Adipocyte (in vitro differentiated cells): ENCODE measurements around the gene VWA2.

Experiments used
- DNase-seq: peaks from one replicate; pipeline ENCODE4 v3.0.0-alpha.2; 2015; ENCODE audit warnings: low read depth
- H3K27me3 ChIP-seq: replicated peaks from 2 replicates; pipeline ENCODE4 v1.7.0; 2013; ENCODE audit warnings: mild to moderate bottlenecking, low read length, moderate library complexity; ENCODE audit not compliant: control insufficient read depth, insufficient read depth
- H3K36me3 ChIP-seq: 2 replicates; pipeline ENCODE4 v1.7.0; 2013; ENCODE audit warnings: low read length, mild to moderate bottlenecking, moderate library complexity; ENCODE audit not compliant: control insufficient read depth, insufficient read depth, severe bottlenecking
- H3K4me1 ChIP-seq: 2 replicates; pipeline ENCODE4 v1.7.0; 2013; ENCODE audit warnings: mild to moderate bottlenecking, low read length, moderate library complexity; ENCODE audit not compliant: control insufficient read depth, insufficient read depth
- H3K4me3 ChIP-seq: 2 replicates; pipeline ENCODE4 v1.7.0; 2013; ENCODE audit warnings: mild to moderate bottlenecking, low read length, moderate library complexity
- H3K9ac ChIP-seq: 2 replicates; pipeline ENCODE4 v1.7.0; 2013; ENCODE audit warnings: mild to moderate bottlenecking, low read length, moderate library complexity
- H3K9me3 ChIP-seq: 2 replicates; pipeline ENCODE4 v1.7.0; 2013; ENCODE audit warnings: mild to moderate bottlenecking, low read length, moderate library complexity; ENCODE audit not compliant: control insufficient read depth

Gene VWA2

GRCh38 chr10:114285961-114286441 is 46.9 kb downstream of the VWA2 start:
- no peak for DNase-seq
- Histone ChIP-seq H3K9me3 (no peaks in the 10 kb centered on the region), H3K36me3 (no peaks in the 10 kb centered on the region), H3K9ac (no peak overlapping the region), H3K4me1 (no peaks in the 10 kb centered on the region), H3K4me3 (no peak overlapping the region), H3K27me3 (peaks cover 47% of the 10 kb centered on the region)

DNA sequence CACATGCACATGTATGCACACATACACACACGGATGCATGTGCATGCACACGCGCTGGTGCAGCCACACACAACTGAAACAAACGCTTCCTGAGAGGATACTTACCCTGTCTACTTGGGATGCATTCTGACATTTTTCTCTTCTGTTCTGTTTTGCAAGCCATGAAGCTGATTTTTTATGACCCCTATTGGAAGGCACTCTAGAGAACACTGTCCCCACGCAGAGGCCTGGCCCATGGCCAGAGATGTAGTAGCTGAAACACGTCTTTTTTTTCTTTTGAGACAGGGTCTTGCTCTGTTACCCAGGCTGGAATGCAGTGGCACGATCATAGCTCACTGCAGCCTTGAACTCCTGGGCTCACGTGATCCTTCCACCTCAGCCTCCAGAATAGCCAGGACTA is 47.9 kb downstream of the VWA2 start:
- H3K27me3 ChIP-seq: peaks cover 43% of the 10 kb centered on the region
- no peaks in the 10 kb centered on the region for H3K4me1 ChIP-seq
- DNase-seq: no peak
- H3K36me3 ChIP-seq: no peaks in the 10 kb centered on the region
- no peak overlapping the region for H3K4me3 ChIP-seq
- no peak overlapping the region for H3K9ac ChIP-seq
- H3K9me3 ChIP-seq: no peaks in the 10 kb centered on the region

- Histone ChIP-seq H3K36me3 (no peaks in the 10 kb centered on the region), H3K4me1 (no peaks in the 10 kb centered on the region), H3K9ac (no peak overlapping the region), H3K27me3 (peaks cover 30% of the 10 kb centered on the region), H3K9me3 (no peaks in the 10 kb centered on the region), H3K4me3 (no peak overlapping the region)
- DNase-seq: no peak
These were observed 49.5 kb downstream of the VWA2 start for GRCh38 chr10:114288424-114289095.

- Histone ChIP-seq H3K9me3 (no peaks in the 10 kb centered on the region), H3K27me3 (peaks cover 30% of the 10 kb centered on the region), H3K4me1 (no peaks in the 10 kb centered on the region), H3K36me3 (no peaks in the 10 kb centered on the region), H3K9ac (no peak overlapping the region), H3K4me3 (no peak overlapping the region)
- no peak for DNase-seq
These were observed 50.0 kb downstream of the VWA2 start for GRCh38 chr10:114289096-114289436.

DNA sequence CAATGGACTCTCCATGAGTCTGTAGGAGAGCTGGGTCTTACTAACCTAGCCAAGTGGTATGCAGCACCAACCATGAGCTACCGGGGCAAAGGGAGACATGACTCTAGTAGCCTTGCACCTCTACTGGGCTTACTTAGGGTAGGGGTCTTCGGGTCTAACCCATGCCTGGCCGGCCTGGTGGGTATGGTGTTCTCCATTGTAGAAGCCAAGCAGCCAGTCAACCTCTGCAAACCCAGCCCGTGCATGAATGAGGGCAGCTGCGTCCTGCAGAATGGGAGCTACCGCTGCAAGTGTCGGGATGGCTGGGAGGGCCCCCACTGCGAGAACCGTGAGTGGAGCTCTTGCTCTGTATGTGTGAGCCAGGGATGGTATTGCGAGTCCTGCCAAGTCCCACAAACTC is 51.0 kb downstream of the VWA2 start:
- Histone ChIP-seq H3K4me3 (no peak overlapping the region), H3K4me1 (no peaks in the 10 kb centered on the region), H3K27me3 (peaks cover 24% of the 10 kb centered on the region), H3K9me3 (peaks cover 7% of the 10 kb centered on the region), H3K36me3 (peaks cover 3% of the 10 kb centered on the region), H3K9ac (no peak overlapping the region)
- no peak for DNase-seq

- peaks cover 3% of the 10 kb centered on the region for H3K36me3 ChIP-seq
- no peaks in the 10 kb centered on the region for H3K4me1 ChIP-seq
- peaks cover 18% of the 10 kb centered on the region for H3K27me3 ChIP-seq
- H3K4me3 ChIP-seq: no peak overlapping the region
- H3K9ac ChIP-seq: no peak overlapping the region
- H3K9me3 ChIP-seq: peaks cover 17% of the 10 kb centered on the region
- no peak for DNase-seq
These were observed 52.0 kb downstream of the VWA2 start for GRCh38 chr10:114291076-114291475.

DNA sequence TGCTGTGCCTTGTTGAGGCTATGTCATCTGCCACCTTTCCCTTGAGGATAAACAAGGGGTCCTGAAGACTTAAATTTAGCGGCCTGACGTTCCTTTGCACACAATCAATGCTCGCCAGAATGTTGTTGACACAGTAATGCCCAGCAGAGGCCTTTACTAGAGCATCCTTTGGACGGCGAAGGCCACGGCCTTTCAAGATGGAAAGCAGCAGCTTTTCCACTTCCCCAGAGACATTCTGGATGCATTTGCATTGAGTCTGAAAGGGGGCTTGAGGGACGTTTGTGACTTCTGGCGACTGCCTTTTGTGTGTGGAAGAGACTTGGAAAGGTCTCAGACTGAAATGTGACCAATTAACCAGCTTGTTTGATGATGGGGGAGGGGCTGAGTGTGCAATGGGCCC is 52.5 kb downstream of the VWA2 start:
- H3K4me1 ChIP-seq: no peaks in the 10 kb centered on the region
- DNase-seq: no peak
- peaks cover 3% of the 10 kb centered on the region for H3K36me3 ChIP-seq
- H3K4me3 ChIP-seq: no peak overlapping the region
- peaks cover 22% of the 10 kb centered on the region for H3K9me3 ChIP-seq
- peaks cover 17% of the 10 kb centered on the region for H3K27me3 ChIP-seq
- H3K9ac ChIP-seq: no peak overlapping the region

GRCh38 chr10:114293075-114293474 is 54.0 kb downstream of the VWA2 start:
- H3K4me3 ChIP-seq: no peak overlapping the region
- H3K27me3 ChIP-seq: peaks cover 9% of the 10 kb centered on the region
- no peak overlapping the region for H3K9ac ChIP-seq
- no peak for DNase-seq
- peaks cover 25% of the 10 kb centered on the region for H3K9me3 ChIP-seq
- no peaks in the 10 kb centered on the region for H3K4me1 ChIP-seq
- peaks cover 3% of the 10 kb centered on the region for H3K36me3 ChIP-seq

GRCh38 chr10:114294549-114294948 is 55.5 kb downstream of the VWA2 start:
- Histone ChIP-seq H3K36me3 (peaks cover 3% of the 10 kb centered on the region), H3K4me3 (no peak overlapping the region), H3K27me3 (peaks cover 12% of the 10 kb centered on the region), H3K9ac (no peak overlapping the region), H3K4me1 (no peaks in the 10 kb centered on the region), H3K9me3 (peaks cover 25% of the 10 kb centered on the region)
- DNase-seq: no peak

DNA sequence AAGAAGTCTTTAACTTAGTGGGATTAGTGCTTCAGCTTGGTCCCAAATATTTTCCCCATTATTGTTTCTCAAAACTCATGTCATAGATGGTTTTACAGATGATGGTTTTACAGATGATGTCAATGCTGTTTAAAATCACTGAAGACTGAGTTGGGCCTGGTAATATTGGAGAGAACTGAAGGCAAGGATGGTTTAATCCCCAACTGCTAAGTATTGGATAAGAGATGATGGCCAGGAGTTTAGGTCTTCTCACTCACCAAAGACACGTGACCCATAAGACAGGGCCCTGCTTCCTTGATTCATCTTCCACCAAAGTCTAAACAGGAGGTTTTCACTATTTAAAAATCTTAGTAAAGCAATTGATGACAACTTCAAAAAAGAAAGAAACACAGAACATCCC is 56.3 kb downstream of the VWA2 start:
- no peak for DNase-seq
- H3K36me3 ChIP-seq: peaks cover 3% of the 10 kb centered on the region
- peaks cover 25% of the 10 kb centered on the region for H3K9me3 ChIP-seq
- no peak overlapping the region for H3K9ac ChIP-seq
- peak overlapping the region; percentile 13 for H3K4me3 ChIP-seq
- peaks cover 11% of the 10 kb centered on the region for H3K27me3 ChIP-seq
- no peaks in the 10 kb centered on the region for H3K4me1 ChIP-seq

GRCh38 chr10:114297136-114297705 is 58.2 kb downstream of the VWA2 start:
- DNase-seq: no peak
- Histone ChIP-seq H3K9me3 (peaks cover 25% of the 10 kb centered on the region), H3K4me3 (no peak overlapping the region), H3K36me3 (peaks cover 3% of the 10 kb centered on the region), H3K27me3 (peaks cover 16% of the 10 kb centered on the region), H3K4me1 (peaks cover 7% of the 10 kb centered on the region), H3K9ac (no peak overlapping the region)
